Occipital lobe (tissue), 2 donors: ENCODE measurements around the gene STAU1. TPM values are rescaled to one million over a fixed set of nuclear protein-coding genes. Genes with fewer than 3 reads are reported as not detected.
"Not testable (repeated sequence)": the region's sequence is repeated elsewhere in the genome, so short reads cannot be mapped to it uniquely, and the experiment has no call there.

ENCODE experiments used
- DNase-seq: peaks from one replicate; lab custom pipeline; 2025; lab: John Stamatoyannopoulos, UW
- total RNA-seq: library from RNA; depleted of rRNA; stranded (reverse); fragments of >200 nt; gene quantifications from one replicate; pipeline ENCODE4 v1.2.3, GENCODE V29; 2014

The STAU1 gene
- total RNA-seq, 1 donor from 2014 or later = 47.9 TPM

- DNase-seq = no peak
Measured at GRCh38 chr20:49207076-49207475, 18.9 kb upstream of the STAU1 start.

- no peak for DNase-seq
Measured at GRCh38 chr20:49203746-49204145, 15.6 kb upstream of the STAU1 start.

GRCh38 chr20:49203011-49203410, 14.9 kb upstream of the STAU1 start:
- no peak for DNase-seq

- DNase-seq = no peak
Measured at GRCh38 chr20:49199729-49200293, 11.7 kb upstream of the STAU1 start.

GRCh38 chr20:49192944-49193518, 4.9 kb upstream of the STAU1 start:
- not testable (repeated sequence) for DNase-seq

- no peak for DNase-seq
Measured at GRCh38 chr20:49187330-49187850, 744 bp downstream of the STAU1 start.

GRCh38 chr20:49186535-49187329, 1.4 kb downstream of the STAU1 start:
- DNase-seq = no peak

- DNase-seq = no peak
Measured at GRCh38 chr20:49185071-49185761, 2.9 kb downstream of the STAU1 start.

GRCh38 chr20:49184691-49185070, 3.5 kb downstream of the STAU1 start:
- no peak for DNase-seq

GRCh38 chr20:49184084-49184501, 4.0 kb downstream of the STAU1 start:
- DNase-seq = not testable (repeated sequence)

GRCh38 chr20:49183444-49183843, 4.7 kb downstream of the STAU1 start:
- DNase-seq = no peak

- DNase-seq = no peak
Measured at GRCh38 chr20:49181265-49181877, 6.8 kb downstream of the STAU1 start.

GRCh38 chr20:49179368-49180277, 8.5 kb downstream of the STAU1 start:
- no peak for DNase-seq

GRCh38 chr20:49174183-49174582, 14.0 kb downstream of the STAU1 start:
- DNase-seq = no peak

GRCh38 chr20:49172413-49172812, 15.7 kb downstream of the STAU1 start:
- no peak for DNase-seq

GRCh38 chr20:49171909-49172308, 16.2 kb downstream of the STAU1 start:
- no peak for DNase-seq

GRCh38 chr20:49170714-49171113, 17.4 kb downstream of the STAU1 start:
- DNase-seq = no peak

GRCh38 chr20:49169547-49169946, 18.6 kb downstream of the STAU1 start:
- DNase-seq = no peak

GRCh38 chr20:49168864-49169263, 19.3 kb downstream of the STAU1 start:
- not testable (repeated sequence) for DNase-seq

GRCh38 chr20:49167811-49168507, 20.2 kb downstream of the STAU1 start:
- DNase-seq = no peak
